ENCODE data around the gene ZEB2.

The ZEB2 gene

DNA sequence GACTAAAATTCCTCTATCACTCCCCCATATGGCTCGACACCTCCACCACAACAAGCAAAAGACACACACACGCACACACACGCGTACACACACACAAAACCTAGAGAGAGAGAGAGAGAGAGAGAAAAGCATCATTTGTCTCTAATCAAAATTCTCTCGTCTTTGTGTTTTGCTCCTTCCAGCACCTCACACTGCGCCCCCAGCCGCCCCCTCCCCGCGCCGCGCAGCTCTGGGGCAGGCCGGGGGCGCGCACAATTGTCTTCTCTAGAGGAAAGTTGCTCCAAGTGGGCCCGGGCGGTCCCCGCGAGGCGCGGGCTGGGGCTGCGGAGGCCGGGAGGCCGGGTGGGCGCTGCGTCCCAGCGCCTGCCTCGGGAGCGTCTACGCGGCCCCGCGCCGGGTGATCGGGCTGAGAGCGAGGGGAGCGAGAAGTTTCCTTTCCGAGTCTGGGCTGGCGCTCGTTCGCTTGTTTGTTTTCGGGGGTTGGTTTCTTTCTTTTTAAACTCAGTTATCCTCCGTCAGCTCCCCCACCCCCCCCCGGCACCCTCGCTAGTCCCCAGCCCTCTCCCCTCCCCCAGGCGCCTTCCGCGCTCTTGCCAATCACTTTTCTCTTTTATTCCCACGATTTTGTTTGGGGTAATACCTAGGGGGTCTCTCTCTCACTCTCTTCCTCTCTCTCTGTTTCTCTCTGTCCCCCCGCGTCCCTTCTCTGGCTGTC is 4.1 kb downstream of the ZEB2 start:
- TF ChIP-seq, protein P1, sequence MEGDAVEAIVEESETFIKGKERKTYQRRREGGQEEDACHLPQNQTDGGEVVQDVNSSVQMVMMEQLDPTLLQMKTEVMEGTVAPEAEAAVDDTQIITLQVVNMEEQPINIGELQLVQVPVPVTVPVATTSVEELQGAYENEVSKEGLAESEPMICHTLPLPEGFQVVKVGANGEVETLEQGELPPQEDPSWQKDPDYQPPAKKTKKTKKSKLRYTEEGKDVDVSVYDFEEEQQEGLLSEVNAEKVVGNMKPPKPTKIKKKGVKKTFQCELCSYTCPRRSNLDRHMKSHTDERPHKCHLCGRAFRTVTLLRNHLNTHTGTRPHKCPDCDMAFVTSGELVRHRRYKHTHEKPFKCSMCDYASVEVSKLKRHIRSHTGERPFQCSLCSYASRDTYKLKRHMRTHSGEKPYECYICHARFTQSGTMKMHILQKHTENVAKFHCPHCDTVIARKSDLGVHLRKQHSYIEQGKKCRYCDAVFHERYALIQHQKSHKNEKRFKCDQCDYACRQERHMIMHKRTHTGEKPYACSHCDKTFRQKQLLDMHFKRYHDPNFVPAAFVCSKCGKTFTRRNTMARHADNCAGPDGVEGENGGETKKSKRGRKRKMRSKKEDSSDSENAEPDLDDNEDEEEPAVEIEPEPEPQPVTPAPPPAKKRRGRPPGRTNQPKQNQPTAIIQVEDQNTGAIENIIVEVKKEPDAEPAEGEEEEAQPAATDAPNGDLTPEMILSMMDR (IDR thresholded peaks at IDR 0.05), result no peak

DNA sequence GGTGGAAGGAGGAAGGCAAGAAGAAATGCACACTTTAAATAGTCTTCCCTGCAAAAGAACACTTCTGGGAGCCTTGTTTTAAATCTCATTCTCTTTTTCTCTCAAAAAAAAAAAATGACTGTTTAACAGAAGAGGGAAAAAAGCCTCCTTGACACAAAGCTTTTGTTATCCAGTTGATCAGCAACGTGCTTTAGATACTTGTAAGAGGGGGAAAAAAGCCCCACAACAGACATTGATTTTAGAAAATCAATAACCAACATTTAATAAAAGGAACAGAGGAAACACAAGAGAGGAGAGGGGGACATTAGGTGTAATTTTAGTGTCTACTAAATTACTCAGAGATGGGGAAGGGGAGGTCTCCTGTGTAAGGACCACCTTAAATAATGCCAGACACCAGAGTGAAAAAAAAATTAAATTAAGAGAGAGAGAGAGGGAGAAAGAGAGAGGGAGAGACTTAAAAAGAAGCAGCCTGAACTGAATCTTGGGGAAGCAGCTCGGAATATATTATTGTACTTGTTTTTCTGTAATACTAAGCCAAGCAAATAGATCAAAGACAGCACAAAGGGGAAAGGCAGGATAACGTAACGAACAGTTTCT is 4.7 kb downstream of the ZEB2 start:
- TF ChIP-seq, protein P1 (IDR thresholded peaks at IDR 0.05), result no peak

DNA sequence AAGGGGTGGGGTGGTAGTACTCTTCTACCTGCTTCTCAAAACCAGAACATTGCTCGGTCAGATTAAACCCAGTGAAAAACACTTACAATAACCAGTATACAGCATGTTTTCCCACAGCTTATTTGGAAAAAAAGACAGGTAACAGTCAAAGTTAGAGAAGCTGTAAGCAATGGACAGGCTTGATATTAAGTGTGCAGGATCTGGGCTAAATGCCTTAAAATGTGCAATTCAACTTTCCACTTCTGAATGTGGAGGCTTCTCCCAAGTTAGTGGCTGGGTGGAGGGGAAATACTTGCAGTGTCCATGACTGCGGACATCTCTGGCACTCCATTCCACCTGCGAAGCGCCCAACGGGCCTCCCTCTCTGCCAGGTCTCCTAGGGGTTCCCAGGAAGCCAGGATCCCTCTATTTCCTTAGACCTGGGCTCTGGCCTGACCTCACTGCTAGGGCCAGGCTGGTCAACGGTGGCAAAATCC is 5.3 kb downstream of the ZEB2 start:
- TF ChIP-seq, protein P1 (IDR thresholded peaks at IDR 0.05), result no peak

DNA sequence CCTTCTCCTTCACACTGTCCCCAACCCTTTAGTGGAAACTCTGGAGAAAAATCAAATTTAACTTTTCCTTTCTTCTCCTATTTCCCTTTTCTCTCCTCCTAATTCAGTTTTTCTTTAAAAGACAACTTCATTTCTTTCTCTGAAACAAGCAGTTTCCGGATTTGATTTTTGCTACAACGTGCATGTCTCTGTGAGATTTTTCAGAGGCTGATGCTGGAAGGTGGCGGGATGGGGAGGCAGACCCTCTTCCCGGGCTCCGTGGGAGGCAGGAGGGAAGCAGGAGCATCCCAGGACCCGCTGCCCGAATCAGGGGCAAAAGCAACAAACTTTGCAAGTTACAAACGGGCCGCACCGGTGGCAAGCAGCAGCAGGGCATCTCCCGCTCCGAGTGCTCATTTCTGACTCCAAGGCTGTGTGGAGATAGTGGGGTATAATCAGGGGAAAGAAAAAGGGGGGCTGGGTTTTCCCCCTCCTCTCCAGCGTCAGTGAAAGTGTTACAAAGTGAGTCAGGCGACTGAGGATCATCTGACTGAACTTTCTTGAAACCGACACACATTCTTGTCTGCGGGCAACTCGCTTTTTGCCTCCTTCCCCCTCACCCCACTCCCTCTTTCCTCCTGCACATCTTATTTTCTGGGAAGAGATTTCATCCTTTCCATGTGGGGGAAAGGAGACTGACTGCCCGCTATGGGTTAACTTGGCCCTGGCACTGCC is 6.4 kb downstream of the ZEB2 start:
- TF ChIP-seq, protein P1 (IDR thresholded peaks at IDR 0.05), result no peak

DNA sequence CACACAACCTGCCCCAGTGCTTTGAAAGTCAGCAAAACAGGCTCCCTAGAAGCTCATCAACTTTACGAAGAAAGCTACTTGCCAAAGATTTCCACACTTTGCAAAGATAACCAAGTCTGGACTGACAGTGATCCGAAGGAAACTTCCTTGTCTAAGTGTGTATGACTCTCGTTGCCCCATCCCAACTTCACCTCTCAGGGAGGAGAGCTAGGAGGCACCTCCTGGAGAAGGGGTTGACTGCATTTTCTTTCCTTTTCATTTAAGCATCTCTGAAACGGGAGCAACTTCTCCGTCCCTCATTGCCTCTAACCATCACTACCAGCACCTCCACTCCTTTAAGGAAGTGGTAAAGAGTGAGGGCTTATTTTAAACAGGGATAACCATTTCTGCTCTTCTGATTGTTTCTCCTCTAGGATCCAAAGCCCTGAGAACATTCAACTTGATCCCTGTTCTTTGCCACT is 7.0 kb downstream of the ZEB2 start:
- TF ChIP-seq, protein P1 (IDR thresholded peaks at IDR 0.05), result no peak

DNA sequence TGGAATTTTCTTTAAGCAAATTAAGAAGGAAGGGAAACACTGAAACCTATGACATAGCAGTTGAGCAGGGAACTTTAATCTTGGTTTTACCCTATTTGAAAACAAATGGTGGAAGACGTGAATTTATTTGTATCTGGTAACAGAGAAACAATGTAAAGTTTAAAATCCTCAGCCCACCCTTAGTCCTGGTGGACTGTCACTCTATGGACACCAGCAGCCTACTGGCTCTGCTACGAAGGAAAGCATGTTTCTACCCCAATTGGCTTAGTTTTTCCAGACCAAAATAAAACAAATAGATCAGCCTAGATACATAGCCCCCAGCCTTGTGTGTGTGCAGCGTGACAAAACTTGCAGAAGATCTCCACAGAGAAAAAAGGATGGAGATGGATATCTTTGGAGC is 7.4 kb downstream of the ZEB2 start:
- TF ChIP-seq, protein P1 (IDR thresholded peaks at IDR 0.05), result no peak

DNA sequence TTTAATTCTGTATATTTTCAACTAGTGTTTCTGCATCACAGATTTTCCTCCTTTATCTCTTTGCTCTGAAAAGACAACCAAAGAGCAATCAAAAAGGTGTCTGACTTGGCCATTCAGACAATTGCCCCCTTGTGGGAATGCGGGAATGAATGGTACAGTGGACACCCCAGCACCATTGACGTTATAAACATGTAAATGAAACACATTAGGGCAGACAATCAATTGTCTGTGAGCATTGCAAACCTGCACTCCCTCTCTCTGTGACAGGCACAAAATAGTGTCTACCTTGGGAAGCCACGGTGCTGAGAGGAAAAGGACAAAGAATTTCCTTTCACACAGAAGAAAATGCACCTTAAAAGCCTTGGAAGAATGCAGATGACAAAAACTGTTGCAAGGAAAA is 8.0 kb downstream of the ZEB2 start:
- TF ChIP-seq, protein P1 (IDR thresholded peaks at IDR 0.05), result no peak

All from LNCAP (cell line).